ENCODE measurements around the gene GATAD2A.
A peak's percentile ranks its signal among the peaks of the same experiment; 100 is the strongest.

Gene GATAD2A

DNA sequence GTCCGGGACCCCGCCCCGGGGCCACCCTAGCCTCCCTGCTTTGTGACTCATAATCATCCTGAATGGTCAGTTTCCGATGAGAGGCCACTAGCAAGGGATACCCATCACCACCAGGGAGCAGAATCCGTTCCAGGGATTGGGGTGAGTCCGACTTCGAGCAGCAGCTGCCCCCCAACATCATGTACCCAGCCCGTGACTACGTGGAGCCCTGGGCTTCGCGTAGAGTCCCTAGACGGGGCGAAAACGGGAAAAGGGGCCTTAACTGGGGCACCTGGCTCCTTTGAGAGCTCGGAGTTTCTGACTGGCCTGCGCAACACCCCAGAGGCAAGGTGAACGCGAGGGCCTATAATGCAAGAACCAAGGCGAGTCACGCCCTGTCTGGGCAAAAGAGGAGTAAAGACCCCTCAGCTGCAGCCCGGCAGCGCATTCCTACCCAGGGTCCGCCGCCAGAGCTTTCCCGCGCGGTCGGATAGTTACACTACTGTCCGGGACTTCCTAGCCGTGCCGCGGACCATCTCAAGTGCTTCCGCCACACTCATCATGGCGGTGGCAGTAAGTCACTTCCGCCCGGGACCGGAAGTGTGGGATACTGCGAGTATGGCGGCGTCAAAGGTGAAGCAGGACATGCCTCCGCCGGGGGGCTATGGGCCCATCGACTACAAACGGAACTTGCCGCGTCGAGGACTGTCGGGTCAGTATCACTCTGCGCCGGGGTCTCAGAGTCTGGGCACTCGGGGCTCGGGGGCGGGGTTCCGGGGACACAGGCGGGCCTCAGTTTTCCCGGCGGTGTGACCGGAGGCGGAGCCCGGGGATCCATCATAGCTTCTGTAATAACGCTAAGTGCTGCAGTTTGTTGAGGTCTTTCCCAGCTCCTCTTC, 110.4 kb downstream of the GATAD2A start, which contains the start of gene NDUFA13:
Gene NDUFA13, plus strand, starts transcription at position 584 of the 878 bp plus-strand sequence. Its CDS starts 14 bp downstream, at position 598.
- H3K4me3 ChIP-seq (ENCODE audit: low read length), result peak within 1 kb of the TSS; percentile 96
- DNase-seq (ENCODE audit: low read depth, low spot score), result peak; percentile 86

DNA sequence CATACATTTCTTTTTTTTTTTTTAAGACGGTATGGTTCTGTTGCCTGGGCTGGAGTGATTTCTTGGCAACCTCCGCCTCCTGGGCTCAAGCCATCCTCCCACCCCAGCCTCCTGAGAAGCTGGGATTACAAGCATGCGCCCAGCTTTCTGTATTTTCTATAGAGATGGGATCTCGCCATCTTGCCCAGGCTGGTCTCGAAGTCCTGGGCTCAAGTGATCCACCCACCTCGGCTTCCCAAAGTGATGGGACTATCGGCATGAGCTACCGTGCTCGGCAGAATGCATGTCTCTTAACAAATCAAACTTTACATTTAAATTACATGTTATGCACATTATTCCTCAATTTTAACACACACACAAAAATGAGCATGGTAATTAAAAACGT, 111.8 kb downstream of the GATAD2A start:
- peak overlapping the region; percentile 96 for H3K4me3 ChIP-seq (ENCODE audit: low read length)
- DNase-seq (ENCODE audit: low read depth, low spot score), result no peak

DNA sequence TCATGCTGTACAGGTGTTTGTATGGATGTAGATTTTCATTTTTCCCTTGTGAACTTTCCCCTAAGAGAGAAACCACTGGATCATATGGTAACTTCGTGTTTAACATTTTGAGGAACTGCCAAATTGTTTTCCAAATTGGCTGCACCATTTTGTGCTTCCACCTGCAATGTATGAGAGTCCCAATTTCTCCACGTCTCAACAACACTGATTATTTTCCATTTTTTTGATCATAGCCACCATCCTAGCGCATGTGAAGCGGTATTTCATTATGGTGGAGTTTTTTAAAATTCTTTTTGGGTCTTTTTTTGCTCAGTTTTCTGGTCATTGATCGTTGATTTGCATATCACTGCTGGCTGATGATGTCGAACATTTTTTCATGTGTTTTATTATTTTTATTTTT, 115.5 kb downstream of the GATAD2A start:
- H3K4me3 ChIP-seq (ENCODE audit: low read length), result no peak overlapping the region
- no peak for DNase-seq (ENCODE audit: low read depth, low spot score)

DNA sequence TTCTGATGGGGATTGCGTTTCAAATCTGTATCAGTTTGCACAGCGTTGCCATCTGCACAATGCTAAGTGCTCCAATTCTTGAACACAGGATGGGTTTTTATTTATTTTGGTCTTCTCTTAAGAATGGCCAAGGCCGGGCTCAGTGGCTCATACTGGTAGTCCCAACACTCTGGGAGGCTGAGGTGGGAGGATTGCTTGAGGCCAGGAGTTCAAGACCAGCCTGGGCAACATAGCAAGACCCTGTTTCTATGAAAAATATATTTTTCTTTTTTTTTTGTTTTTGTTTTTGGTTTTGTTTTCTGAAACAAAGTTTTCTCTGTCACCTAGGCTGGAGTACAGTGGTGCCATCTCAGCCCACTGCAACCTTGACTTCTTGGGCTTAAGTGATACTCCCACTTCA, 117.7 kb downstream of the GATAD2A start:
- no peak overlapping the region for H3K4me3 ChIP-seq (ENCODE audit: low read length)
- no peak for DNase-seq (ENCODE audit: low read depth, low spot score)

DNA sequence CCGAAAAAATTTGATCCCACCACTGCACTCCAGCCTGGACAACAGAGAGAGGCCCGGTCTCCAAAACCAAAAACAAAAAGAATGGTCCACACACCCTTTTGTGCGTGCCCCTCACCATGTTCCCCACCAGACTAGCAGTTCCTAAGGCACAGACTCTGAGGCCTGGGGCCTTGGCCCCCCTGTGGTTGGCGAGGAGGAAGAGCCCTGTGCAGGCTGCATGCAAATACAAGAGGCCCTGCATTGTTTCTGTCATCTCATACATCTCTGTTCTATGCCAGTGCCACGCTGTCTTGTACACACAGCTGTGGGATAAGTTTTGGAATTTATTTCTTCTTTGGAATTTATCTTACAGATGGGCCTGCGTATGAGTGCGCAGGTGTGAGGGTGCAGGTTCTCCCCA, 118.6 kb downstream of the GATAD2A start:
- no peak for DNase-seq (ENCODE audit: low read depth, low spot score)
- no peak overlapping the region for H3K4me3 ChIP-seq (ENCODE audit: low read length)

DNA sequence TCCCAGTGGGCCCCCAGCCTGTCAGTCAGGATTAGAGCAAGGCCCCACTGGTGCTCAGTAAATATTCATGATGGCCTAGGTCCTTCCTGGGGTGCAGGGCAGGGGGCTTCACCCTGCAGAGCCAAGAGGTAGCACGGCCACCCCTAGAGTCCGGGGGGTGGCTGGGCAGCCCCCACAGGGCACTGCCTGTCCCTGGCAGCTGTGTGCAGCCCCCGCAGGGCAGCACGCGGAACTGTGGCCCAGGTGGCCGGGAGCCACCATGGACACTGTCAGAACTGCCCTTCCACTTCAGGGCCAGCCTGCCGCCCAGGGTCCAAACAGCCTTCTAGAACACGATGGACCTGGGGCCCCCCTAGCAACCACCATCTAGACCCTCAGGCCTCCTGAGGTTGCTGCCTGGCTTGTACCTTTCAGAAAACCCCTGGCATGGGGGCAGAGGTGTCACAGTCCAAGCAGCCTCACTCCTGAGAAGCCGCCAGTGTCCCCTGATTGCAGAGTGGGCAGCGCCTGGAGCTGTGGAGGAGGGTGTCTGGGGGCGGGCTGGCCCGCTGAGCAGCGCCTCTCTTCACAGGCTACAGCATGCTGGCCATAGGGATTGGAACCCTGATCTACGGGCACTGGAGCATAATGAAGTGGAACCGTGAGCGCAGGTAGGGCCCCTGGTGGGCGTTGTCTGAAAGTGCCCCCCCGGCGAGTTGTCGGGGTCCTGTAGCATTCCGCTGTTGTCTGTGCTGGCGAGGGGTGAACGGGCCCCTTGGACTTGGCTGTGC, 120.3 kb downstream of the GATAD2A start:
- no peak overlapping the region for H3K4me3 ChIP-seq (ENCODE audit: low read length)
- DNase-seq (ENCODE audit: low read depth, low spot score), result no peak

DNA sequence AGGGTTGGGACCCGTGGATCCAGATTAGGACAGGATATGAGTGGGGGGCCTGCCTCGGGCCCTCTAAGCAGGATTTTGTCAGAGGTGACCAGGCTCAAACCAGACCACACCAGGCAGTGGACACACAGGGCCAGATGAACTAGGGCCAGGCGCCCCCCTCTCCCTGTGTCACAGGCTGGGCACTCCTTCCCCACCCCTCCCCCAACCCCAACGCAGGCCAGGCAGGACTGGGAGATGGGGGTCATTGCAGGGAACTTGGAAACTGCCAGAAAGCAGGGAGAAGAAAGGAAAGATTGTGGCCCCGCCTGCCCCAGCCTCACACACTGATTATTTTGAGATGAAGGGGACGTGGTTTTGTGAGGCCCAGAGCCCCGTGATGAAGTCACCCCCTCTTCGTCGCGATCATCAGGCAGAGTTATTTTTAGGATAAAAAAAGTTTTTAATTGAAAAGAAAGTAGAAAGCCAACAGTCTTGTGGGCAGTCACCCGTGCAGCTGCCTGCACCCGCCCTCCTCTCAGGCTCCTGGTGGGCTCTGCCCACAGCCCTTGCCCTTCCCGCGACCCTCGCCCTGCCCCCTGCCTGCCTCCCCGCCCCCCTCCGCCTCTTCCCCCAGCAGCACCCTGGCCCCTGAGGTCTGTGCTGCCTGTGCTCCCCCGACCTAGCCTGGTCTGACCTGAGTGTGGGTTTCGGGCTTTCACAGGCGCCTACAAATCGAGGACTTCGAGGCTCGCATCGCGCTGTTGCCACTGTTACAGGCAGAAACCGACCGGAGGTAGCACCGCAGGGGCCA, 121.3 kb downstream of the GATAD2A start:
- DNase-seq (ENCODE audit: low read depth, low spot score), result peak; percentile 28
- no peak overlapping the region for H3K4me3 ChIP-seq (ENCODE audit: low read length)

DNA sequence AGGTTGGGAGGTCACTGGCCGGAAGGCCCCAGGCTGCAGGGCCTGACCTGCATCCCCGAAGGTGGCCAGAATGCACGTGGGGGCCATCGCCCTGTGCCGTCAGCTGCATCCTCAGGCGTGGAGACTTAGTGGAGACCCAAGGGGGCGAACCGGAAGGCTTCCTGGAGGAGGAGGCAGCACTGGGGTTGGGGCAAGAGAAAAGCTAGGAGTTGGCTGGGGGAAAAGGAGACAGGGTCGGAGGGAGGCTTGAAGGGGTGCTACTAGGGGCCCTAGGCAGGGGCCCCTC, 121.8 kb downstream of the GATAD2A start:
- no peak for DNase-seq (ENCODE audit: low read depth, low spot score)
- no peak overlapping the region for H3K4me3 ChIP-seq (ENCODE audit: low read length)

DNA sequence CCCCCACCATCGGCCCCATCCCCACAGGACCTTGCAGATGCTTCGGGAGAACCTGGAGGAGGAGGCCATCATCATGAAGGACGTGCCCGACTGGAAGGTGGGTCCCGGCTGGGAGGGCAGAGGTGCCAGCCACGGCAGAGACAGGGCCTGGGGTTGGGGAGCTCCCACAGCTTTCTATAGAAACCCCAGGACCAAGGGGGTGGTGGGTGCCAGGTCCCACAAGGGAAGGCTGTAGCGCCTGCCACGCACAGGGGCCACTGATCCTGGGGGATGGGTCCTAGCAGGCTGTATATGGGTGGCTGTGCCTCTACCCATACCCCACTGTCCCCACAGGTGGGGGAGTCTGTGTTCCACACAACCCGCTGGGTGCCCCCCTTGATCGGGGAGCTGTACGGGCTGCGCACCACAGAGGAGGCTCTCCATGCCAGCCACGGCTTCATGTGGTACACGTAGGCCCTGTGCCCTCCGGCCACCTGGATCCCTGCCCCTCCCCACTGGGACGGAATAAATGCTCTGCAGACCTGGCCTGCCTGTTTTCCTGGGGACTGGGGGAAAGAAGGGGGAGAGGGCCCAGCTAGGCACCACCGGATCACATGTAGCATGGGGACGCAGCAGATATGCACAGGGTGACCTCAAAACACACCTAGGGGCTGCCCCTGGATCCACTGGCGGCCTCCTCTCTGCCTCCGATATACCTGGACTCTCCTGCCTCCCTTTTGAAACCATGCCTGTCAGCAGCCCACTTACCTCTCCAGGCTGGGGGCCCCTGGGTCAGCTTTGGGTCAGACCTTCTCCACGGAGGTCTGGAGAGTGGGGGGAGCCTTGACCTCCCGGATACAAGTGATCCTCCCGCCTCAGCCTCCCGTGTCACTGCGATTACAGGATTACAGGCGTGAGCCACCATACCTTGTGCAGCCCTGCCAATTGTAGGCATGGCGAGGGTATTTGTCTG, 122.5 kb downstream of the GATAD2A start:
- H3K4me3 ChIP-seq (ENCODE audit: low read length), result no peak overlapping the region
- no peak for DNase-seq (ENCODE audit: low read depth, low spot score)

DNA sequence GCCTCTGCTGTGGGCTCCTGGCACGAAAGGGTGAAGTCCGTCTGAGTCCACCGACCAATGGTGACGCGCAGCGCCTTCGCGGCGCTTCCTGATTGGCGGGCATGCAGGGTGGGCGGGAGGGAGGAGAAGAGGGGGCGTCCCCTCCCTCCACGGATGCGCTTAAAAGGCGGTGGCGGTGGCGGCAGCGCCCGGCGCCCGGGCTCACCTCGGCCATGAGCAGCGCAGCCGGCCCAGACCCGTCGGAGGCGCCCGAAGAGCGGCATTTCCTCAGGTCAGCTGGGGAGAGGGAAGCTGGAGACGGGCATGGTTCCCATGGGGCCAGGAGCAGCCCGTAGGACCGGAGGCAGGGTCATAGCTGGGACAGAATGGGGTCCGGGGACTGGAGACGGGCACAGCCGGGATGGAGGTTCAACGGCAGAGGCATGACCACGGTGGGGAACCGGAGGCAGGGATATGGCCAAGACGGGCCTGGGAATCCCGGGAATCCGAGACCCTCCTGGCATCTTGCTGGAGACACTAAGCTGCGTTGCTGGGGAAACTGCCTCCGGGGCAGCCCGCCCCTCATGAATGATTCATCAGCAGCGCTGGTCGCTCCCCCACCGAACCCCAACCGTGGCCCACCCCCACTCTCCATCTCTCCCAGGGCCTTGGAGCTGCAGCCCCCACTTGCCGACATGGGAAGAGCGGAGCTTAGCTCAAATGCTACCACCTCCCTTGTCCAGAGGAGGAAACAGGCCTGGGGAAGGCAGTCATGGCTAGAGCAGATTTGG, 123.4 kb downstream of the GATAD2A start, which contains the start of gene YJEFN3:
Gene YJEFN3, plus strand, starts transcription at position 191 of the 770 bp plus-strand sequence. Its CDS starts 22 bp downstream, at position 213.
- DNase-seq (ENCODE audit: low read depth, low spot score), result no peak
- no peak within 1 kb of the TSS for H3K4me3 ChIP-seq (ENCODE audit: low read length)

DNA sequence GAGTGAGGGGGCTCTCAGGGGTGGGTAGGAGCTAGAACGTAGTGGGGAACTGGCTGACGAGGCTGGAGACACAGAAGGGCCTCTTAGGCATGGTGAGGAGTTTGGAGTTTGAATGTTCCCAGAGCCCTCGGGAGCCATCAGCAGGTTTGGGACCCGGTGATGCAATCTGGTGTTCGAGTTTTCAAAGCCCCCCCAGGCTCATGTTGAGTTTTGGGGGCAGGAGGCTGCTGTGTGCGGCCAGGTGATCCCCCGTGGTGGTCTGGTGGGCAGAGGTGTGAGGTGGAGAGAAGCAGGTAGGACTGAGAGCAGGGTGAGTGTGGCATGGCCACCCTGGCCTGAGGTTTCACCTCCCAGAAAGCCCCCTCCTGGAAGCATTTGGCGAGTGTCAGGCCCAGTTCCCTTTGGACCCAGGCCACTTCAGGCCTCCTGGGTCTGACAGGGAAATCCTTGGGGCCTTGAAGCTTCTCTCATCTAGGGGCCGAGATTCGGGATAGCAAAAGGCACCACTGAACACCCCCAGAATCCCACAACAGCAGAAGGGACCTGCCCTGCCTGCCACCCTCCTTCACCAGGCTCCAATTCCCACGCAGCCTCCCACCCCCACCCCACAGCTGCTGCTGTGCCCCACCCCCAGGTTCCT, 124.4 kb downstream of the GATAD2A start:
- H3K4me3 ChIP-seq (ENCODE audit: low read length), result no peak overlapping the region
- no peak for DNase-seq (ENCODE audit: low read depth, low spot score)

DNA sequence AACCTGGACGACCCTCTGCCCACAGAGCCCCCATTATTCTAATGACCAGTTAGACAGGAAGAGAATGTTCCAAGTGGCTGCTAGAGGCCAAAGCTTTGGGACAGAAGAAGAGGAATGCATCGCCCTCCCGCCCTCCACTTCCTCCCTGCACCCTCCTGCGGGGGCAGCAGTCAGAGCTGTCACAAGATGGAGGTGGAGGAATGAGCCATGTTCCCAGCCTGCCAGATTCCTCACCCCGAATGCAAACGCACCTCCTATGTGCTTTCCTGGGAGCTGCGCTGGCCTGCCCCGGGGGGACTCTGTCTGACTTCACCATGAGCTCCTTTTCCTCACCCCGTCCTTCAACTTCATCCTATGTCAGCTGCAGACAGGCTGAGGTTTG, 124.9 kb downstream of the GATAD2A start:
- H3K4me3 ChIP-seq (ENCODE audit: low read length), result no peak overlapping the region

DNA sequence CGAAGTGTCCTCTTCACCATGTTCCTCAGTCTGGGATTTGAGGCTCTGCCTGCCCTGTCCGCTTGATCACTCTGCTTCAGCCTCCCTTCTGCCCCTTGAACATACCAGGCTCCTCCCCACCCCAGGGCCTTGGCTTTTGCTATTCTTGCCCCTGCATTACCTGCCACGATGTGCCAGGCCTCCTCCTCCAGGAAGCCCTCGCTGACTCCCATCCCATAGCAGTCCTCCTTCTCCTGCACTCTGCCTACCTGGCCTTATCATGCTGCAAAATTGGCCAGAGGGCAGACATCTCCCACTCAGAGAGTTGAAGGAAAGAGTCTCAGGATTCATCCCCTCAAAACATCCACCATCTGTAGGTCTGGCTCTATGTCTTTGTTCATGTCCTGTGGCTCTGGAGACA, 125.4 kb downstream of the GATAD2A start:
- H3K4me3 ChIP-seq (ENCODE audit: low read length), result no peak overlapping the region
- DNase-seq (ENCODE audit: low read depth, low spot score), result no peak

More for the DNA sequence above, 124.9 kb downstream of the GATAD2A start:
- DNase-seq (ENCODE audit: low read depth, low spot score), result no peak

DNA sequence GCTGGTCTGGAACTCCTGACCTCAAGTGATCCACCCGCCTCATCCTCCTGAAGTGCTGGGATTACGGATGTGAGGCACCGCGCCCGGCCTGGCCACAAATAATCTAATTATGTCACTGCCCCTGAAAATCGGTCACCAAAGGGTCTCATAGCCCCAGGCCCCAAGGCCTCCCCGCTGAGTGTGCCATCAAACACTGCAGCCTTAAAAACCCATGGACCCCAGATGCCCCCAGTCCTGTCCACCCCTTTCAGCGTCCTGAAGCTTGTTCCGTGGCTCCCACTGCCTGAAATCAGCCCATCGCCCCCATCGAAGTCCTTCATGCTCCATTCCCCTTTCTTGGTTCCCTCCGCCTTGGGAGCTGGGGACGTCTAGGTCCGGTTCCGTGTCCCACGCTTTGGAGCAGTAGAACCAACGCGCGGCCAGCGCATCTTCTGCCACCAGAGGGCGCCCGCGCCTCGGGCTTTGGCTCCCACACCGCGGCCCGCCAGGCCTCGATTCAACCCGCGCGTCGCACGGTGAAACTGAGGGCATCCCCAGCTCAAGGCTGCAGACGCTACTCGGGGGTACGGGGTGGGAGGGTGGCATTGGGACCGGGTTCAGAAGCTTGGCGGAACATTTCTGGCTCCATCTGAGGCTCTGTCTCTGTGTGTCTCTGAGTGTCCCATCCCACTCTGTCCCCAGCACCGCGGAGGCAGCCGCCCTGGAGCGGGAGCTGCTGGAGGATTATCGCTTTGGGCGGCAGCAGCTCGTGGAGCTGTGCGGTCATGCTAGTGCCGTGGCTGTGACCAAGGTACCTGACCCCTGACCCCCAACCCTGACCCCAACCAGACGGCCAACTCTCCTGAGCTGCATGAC, 126.7 kb downstream of the GATAD2A start:
- DNase-seq (ENCODE audit: low read depth, low spot score), result peak; percentile 26
- no peak overlapping the region for H3K4me3 ChIP-seq (ENCODE audit: low read length)

DNA sequence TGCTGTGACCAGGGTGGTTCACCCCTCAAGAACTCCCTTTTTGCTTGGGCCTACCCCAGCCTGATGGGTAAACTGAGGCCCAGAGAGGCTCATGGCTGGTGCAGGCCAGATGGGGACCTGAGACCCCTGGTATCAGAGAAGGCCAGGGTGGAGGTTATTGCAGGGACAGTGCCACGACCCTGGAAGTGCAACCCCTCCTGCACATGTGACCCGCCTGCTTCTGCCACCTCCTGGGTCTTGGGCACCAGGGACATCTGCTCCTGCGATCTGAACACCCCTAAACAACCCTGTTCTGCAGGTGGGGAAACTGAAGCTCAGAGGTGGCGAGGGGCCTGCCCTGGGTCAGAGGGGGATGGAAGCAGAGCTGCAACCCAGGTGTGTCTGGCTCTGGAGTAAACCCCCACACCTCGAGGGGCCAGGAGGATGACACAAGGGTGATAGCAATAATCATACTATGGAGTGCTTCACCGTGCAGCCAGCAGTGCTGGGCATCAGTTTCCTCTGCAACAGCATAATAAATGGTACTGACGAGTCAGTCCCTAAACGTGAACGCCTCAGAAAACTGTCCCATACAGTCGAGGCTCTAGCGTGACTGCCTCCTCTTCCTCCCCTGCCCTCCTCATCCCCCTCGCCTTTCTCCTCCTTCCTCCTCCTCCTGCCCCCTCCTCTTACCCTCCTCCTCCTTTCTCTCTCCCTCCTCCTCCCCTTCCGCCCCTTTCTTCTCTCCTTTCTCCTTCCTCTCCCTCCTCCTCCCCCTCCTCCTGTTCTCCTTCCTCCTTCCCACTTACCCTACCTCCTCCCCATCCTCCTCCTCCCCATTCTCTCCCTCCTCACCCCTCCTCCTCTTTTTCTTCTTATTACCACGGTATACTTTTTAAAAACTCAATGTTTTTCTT, 127.6 kb downstream of the GATAD2A start:
- H3K4me3 ChIP-seq (ENCODE audit: low read length), result no peak overlapping the region
- DNase-seq (ENCODE audit: low read depth, low spot score), result no peak

DNA sequence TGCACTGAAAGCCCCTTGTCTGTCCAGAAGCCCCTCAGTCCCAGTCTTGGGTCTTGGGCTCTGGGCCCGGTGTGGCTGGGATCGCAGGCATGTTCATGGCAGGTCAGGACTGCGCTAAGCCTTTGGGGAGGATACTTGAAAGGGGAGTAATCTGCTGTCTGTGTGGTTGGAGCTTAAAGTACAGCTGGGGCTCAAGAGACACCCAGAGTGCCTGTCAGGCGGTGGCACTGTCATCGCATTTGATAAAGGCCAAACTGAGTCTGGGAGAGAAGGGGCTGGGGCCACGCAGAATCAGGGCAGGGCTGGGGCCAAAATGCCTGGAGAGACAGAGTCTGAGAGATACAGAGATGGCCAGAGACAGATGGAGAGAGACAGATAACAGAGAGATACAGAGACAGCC, 128.4 kb downstream of the GATAD2A start:
- H3K4me3 ChIP-seq (ENCODE audit: low read length), result no peak overlapping the region
- DNase-seq (ENCODE audit: low read depth, low spot score), result no peak
